H1 (cell line): Measurements from ENCODE around the gene KLF16. TPM values are rescaled to one million over a fixed set of nuclear protein-coding genes. Genes with fewer than 3 reads are reported as not detected.

ENCODE experiments used
- CTCF ChIA-PET: fragments of 300-600 bp; sonication (Branson Sonifier 250); formaldehyde crosslinking; loops from one replicate; lab custom pipeline; 2021; ENCODE audit not compliant: partially characterized antibody; lab: Charles Lee
- POLR2A ChIA-PET: fragments of 300-600 bp; sonication (Branson Sonifier 250); formaldehyde crosslinking; loops from one replicate; lab custom pipeline; 2021; ENCODE audit warnings: inconsistent platforms; ENCODE audit not compliant: partially characterized antibody; lab: Charles Lee
- DNase-seq, 2 experiments: peaks; one replicate each; pipeline versions ENCODE4 v3.0.0 to v3.0.0-alpha.2; 2010 to 2022; ENCODE audit warnings: low spot score in 2 of 2, low read depth in 1 of 2, mixed read lengths in 1 of 2
- FAIRE-seq: peaks from 2 replicates; lab custom pipeline; 2011; peaks lifted over from hg19 to GRCh38; lab: Jason Lieb, UNC
- H2AFZ ChIP-seq: 2 replicates; pipeline ENCODE4 v1.8.1; 2012; ENCODE audit warnings: low read length, inconsistent platforms
- H2AK5ac ChIP-seq: 2 replicates; pipeline ENCODE4 v1.6.1; 2013; ENCODE audit warnings: low read depth, low read length
- H2BK120ac ChIP-seq: replicated peaks from 2 replicates; pipeline ENCODE3; 2013; ENCODE audit warnings: low read depth, low read length, inconsistent platforms
- H2BK12ac ChIP-seq: 2 replicates; pipeline ENCODE4 v1.6.1; 2013; ENCODE audit warnings: low read depth, low read length
- H2BK15ac ChIP-seq: 2 replicates; pipeline ENCODE4 v1.6.1; 2013; ENCODE audit warnings: low read length
- H2BK20ac ChIP-seq: 2 replicates; pipeline ENCODE4 v1.6.1; 2013; ENCODE audit warnings: low read length
- H2BK5ac ChIP-seq: 2 replicates; pipeline ENCODE4 v1.6.1; 2013; ENCODE audit warnings: low read depth, low read length
- H3K14ac ChIP-seq: 2 replicates; pipeline ENCODE4 v1.6.1; 2013; ENCODE audit warnings: inconsistent platforms; ENCODE audit not compliant: insufficient read length
- H3K18ac ChIP-seq: 2 replicates; pipeline ENCODE4 v1.6.1; 2013; ENCODE audit warnings: low read length; ENCODE audit errors: extremely low read depth
- H3K23ac ChIP-seq: 2 replicates; pipeline ENCODE4 v1.6.1; 2013; ENCODE audit warnings: inconsistent platforms; ENCODE audit not compliant: insufficient read length
- H3K23me2 ChIP-seq: 2 replicates; pipeline ENCODE4 v1.6.1; 2013; ENCODE audit warnings: low read depth, low read length
- H3K27ac ChIP-seq: 2 replicates; pipeline ENCODE4 v1.6.1; 2011; ENCODE audit warnings: low read depth, low read length, inconsistent platforms
- H3K27me3 ChIP-seq, 4 experiments: replicated peaks in 1 of 4; 1 replicate in 1 of 4; 2 replicates in 3 of 4; pipeline versions ENCODE4 v1.6.1 to v1.8.1; 2011 to 2013; ENCODE audit warnings: low read length in 3 of 4, mild to moderate bottlenecking in 3 of 4, inconsistent platforms in 2 of 4, mixed read lengths in 2 of 4, moderate library complexity in 1 of 4; ENCODE audit not compliant: control insufficient read depth in 3 of 4, insufficient read depth in 3 of 4; ENCODE audit errors: extremely low read depth in 1 of 4
- H3K36me3 ChIP-seq, 4 experiments: 2 replicates each; pipeline versions ENCODE4 v1.6.1 to v1.8.1; 2011 to 2013; ENCODE audit warnings: mild to moderate bottlenecking in 4 of 4, low read length in 3 of 4, moderate library complexity in 2 of 4, control low read depth in 1 of 4, inconsistent platforms in 1 of 4; ENCODE audit not compliant: insufficient read depth in 4 of 4, control insufficient read depth in 2 of 4
- H3K4ac ChIP-seq: replicated peaks from 2 replicates; pipeline ENCODE3; 2013; ENCODE audit warnings: low read length, low read depth, mixed read lengths, inconsistent platforms; ENCODE audit not compliant: insufficient read length
- H3K4me1 ChIP-seq, 4 experiments: replicated peaks in 1 of 4; 1 replicate in 1 of 4; 2 replicates in 3 of 4; pipeline versions ENCODE4 v1.6.1 to v1.8.1; 2011 to 2013; ENCODE audit warnings: low read length in 3 of 4, inconsistent platforms in 2 of 4, mixed read lengths in 1 of 4; ENCODE audit not compliant: insufficient read depth in 4 of 4, control insufficient read depth in 3 of 4
- H3K4me2 ChIP-seq, 2 experiments: 2 replicates each; pipeline versions ENCODE4 v1.6.1 to v1.8.1; 2011 to 2013; ENCODE audit warnings: low read depth in 2 of 2, low read length in 2 of 2, control low read depth in 1 of 2, inconsistent platforms in 1 of 2, mild to moderate bottlenecking in 1 of 2; ENCODE audit not compliant: insufficient read depth in 1 of 2
- H3K4me3 ChIP-seq, 4 experiments: fragments of 200-600, 300-600 bp in 1 of 4; sonication (generic), shearing (Covaris generic), sonication (Bioruptor Twin) in 1 of 4; 2 replicates each; pipeline versions ENCODE4 v1.5.1 to v1.8.1; 2011 to 2016; ENCODE audit warnings: low read length in 4 of 4, low read depth in 3 of 4, control low read depth in 2 of 4, inconsistent platforms in 2 of 4, mild to moderate bottlenecking in 2 of 4, mixed read lengths in 1 of 4, moderate library complexity in 1 of 4; ENCODE audit not compliant: insufficient read depth in 2 of 4; ENCODE audit errors: extremely low read depth in 1 of 4
- H3K56ac ChIP-seq: replicated peaks from 2 replicates; pipeline ENCODE3; 2013; ENCODE audit warnings: low read depth, mild to moderate bottlenecking, mixed read lengths, low read length, inconsistent platforms; ENCODE audit not compliant: insufficient read length
- H3K79me1 ChIP-seq: 2 replicates; pipeline ENCODE4 v1.6.1; 2013; ENCODE audit warnings: low read depth, low read length, control low read depth
- H3K79me2 ChIP-seq, 2 experiments: 2 replicates each; pipeline versions ENCODE4 v1.6.1 to v1.8.1; 2012 to 2013; ENCODE audit warnings: low read length in 2 of 2, mild to moderate bottlenecking in 2 of 2, inconsistent platforms in 1 of 2; ENCODE audit not compliant: insufficient read depth in 2 of 2, control insufficient read depth in 1 of 2
- H3K9ac ChIP-seq, 4 experiments: replicated peaks in 1 of 4; 1 replicate in 1 of 4; 2 replicates in 3 of 4; pipeline versions ENCODE4 v1.6.1 to v1.8.1; 2011 to 2013; ENCODE audit warnings: low read depth in 3 of 4, low read length in 3 of 4, control low read depth in 2 of 4, mild to moderate bottlenecking in 2 of 4, moderate library complexity in 2 of 4, inconsistent platforms in 1 of 4; ENCODE audit errors: extremely low read depth in 1 of 4
- H3K9me3 ChIP-seq, 2 experiments: 2 replicates each; pipeline versions ENCODE4 v1.6.1 to v1.8.1; 2012 to 2013; ENCODE audit warnings: mild to moderate bottlenecking in 2 of 2, moderate library complexity in 2 of 2, control low read depth in 1 of 2, inconsistent platforms in 1 of 2, low read depth in 1 of 2, low read length in 1 of 2, mixed read lengths in 1 of 2; ENCODE audit not compliant: insufficient read depth in 2 of 2
- H4K20me1 ChIP-seq, 2 experiments: replicated peaks in 1 of 2; 2 replicates each; pipeline versions ENCODE3 to v1.8.1; 2011 to 2013; ENCODE audit warnings: inconsistent platforms in 2 of 2, low read length in 2 of 2, mild to moderate bottlenecking in 1 of 2; ENCODE audit not compliant: insufficient read depth in 2 of 2, control insufficient read depth in 1 of 2
- H4K5ac ChIP-seq: 2 replicates; pipeline ENCODE4 v1.6.1; 2013; ENCODE audit warnings: low read length, low read depth, mixed read lengths, inconsistent platforms; ENCODE audit not compliant: insufficient read length
- H4K8ac ChIP-seq: 2 replicates; pipeline ENCODE4 v1.8.0; 2013; ENCODE audit warnings: mild to moderate bottlenecking, moderate library complexity, low read length, inconsistent platforms; ENCODE audit not compliant: insufficient read depth; ENCODE audit errors: extremely low read depth
- H4K91ac ChIP-seq: replicated peaks from 2 replicates; pipeline ENCODE3; 2013; ENCODE audit warnings: low read length, mixed read lengths, inconsistent platforms; ENCODE audit not compliant: insufficient read length
- GABPA ChIP-seq: IDR thresholded peaks from 2 replicates; pipeline ENCODE4 v1.6.1; 2011; ENCODE audit warnings: mild to moderate bottlenecking, low read length, moderate library complexity, borderline replicate concordance; ENCODE audit not compliant: insufficient read depth
- WGBS, 2 experiments: shearing (Covaris generic) in 1 of 2; methylation state at CpG; one replicate each; pipeline versions ENCODE4 v1.1.6 to v1.1.7; 2013 to 2015; ENCODE audit warnings: low lambda C conversion rate in 2 of 2, mixed read lengths in 2 of 2, inconsistent platforms in 1 of 2, low coverage in 1 of 2, missing lambda C conversion rate in 1 of 2; ENCODE audit not compliant: insufficient replicate concordance in 2 of 2, insufficient coverage in 1 of 2, insufficient read length in 1 of 2; ENCODE audit errors: extremely low coverage in 1 of 2, missing lambda C conversion rate in 1 of 2; 5-methylcytosine and 5-hydroxymethylcytosine counted together
- polyA plus RNA-seq, 7 experiments: library from polyadenylated mRNA; depleted of rRNA in 3 of 7; stranded (reverse) in 5 of 7; unstranded in 2 of 7; fragments of >200 nt in 5 of 7; fragments of 200-250 nt in 2 of 7; gene quantifications; 1 replicate in 5 of 7; 2 replicates in 1 of 7; 4 replicates in 1 of 7; pipeline versions ENCODE4 v1.2.1 to v1.2.3, GENCODE V29; 2011 to 2013; ENCODE audit warnings: missing spikeins in 2 of 7, mixed read lengths in 2 of 7
- total RNA-seq: library from RNA; stranded (reverse); fragmentation: NEBNext Ultra II Directional; extraction: Animal tissue kit (Norgen Biotek cat#: 25700); gene quantifications from 2 replicates; pipeline ENCODE4 v1.2.1, GENCODE V29; 2021
- TF ChIP-seq, protein P1 (sequence below): IDR thresholded peaks from 2 replicates; pipeline ENCODE4 v1.6.1; 2011; ENCODE audit warnings: low read length, improper control_type of control experiment

The KLF16 gene
- total and polyA plus RNA-seq, 2 of the 8 experiments (the other 6 are each of a cell fraction or from before 2014, with no cell fraction given): 14.3 to 45.9 TPM

GRCh38 chr19:1912760-1913505 is 49.6 kb upstream of the KLF16 start:
- no peak overlapping the region for H3K23ac ChIP-seq
- H2BK12ac ChIP-seq: no peak overlapping the region
- no peak overlapping the region for H2BK15ac ChIP-seq
- peaks cover 20% of the 10 kb centered on the region for H3K79me1 ChIP-seq
- H2AFZ ChIP-seq: no peak overlapping the region
- no peak overlapping the region for H3K4ac ChIP-seq
- H4K20me1 ChIP-seq: peaks cover 13 to 34% of the 10 kb centered on the region in 2 experiments
- 0 out of 2 replicates have a peak overlapping the region, but pooled peaks have one; percentile 0 for H4K8ac ChIP-seq
- CTCF ChIA-PET: interaction anchor here (0.6 to 3.5 kb wide), 4 partner anchors 9 to 17 kb away, joined by 3 to 16 read pairs (median 10); no protein-coding TSS in a partner anchor
- H3K23me2 ChIP-seq: no peaks in the 10 kb centered on the region
- H3K9me3 ChIP-seq: no peaks in the 10 kb centered on the region
- H2BK5ac ChIP-seq: peak overlapping the region; percentile 44; the same call in 1 of the 2 replicates
- H3K56ac ChIP-seq: no peak overlapping the region
- no peak for FAIRE-seq
- H4K91ac ChIP-seq: no peak overlapping the region
- no peaks in the 10 kb centered on the region for H3K27me3 ChIP-seq
- H3K27ac ChIP-seq: no peak overlapping the region
- no peak overlapping the region for H3K14ac ChIP-seq
- no peak overlapping the region for H4K5ac ChIP-seq
- H3K18ac ChIP-seq: no peak overlapping the region
- H3K4me1 ChIP-seq: no peaks in the 10 kb centered on the region; a peak in 1 of 7 replicates
- H3K36me3 ChIP-seq: peaks cover 2 to 23% (median 11%) of the 10 kb centered on the region in 4 experiments; a peak in 6 of 8 replicates
- DNase-seq: no peak
- no peak overlapping the region for H3K9ac ChIP-seq
- H2BK20ac ChIP-seq: no peak overlapping the region
- no peak overlapping the region for H2AK5ac ChIP-seq
- no peak overlapping the region for H3K4me2 ChIP-seq
- TF ChIP-seq, protein P1, sequence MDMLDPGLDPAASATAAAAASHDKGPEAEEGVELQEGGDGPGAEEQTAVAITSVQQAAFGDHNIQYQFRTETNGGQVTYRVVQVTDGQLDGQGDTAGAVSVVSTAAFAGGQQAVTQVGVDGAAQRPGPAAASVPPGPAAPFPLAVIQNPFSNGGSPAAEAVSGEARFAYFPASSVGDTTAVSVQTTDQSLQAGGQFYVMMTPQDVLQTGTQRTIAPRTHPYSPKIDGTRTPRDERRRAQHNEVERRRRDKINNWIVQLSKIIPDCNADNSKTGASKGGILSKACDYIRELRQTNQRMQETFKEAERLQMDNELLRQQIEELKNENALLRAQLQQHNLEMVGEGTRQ: no peak
- 0 out of 2 replicates have a peak, but pooled peaks have one; percentile 39 for TF ChIP-seq GABPA
- TF ChIP-seq, all 59 proteins: peak for 1
- peaks cover 10 to 59% of the 10 kb centered on the region in 2 experiments; a peak in 3 of 4 replicates for H3K79me2 ChIP-seq
- 98% methylated on average over 58 of the region's 77 CpGs; no CpG with 5 or more reads in 1 of the 2 experiments for WGBS, 2 experiments
- H3K4me3 ChIP-seq: no peak overlapping the region
- no peak overlapping the region for H2BK120ac ChIP-seq
- POLR2A ChIA-PET: interaction anchor here (1.2 to 3.4 kb wide), 3 partner anchors 10 to 37 kb away, joined by 3 to 12 read pairs (median 4); no protein-coding TSS in a partner anchor
